Skeletal muscle cell (primary cell): ENCODE measurements around the gene PHTF1.
"Not testable (repeated sequence)": the region's sequence is repeated elsewhere in the genome, so short reads cannot be mapped to it uniquely, and the experiment has no call there.

Experiments
- DNase-seq: peaks from one replicate; pipeline ENCODE4 v3.0.0-alpha.2; 2010; ENCODE audit warnings: low read depth
- H3K4me3 ChIP-seq: 2 replicates; pipeline ENCODE4 v1.5.1; 2011; ENCODE audit warnings: low read depth, mild to moderate bottlenecking, control low read depth, low read length, moderate library complexity

Gene PHTF1

DNA sequence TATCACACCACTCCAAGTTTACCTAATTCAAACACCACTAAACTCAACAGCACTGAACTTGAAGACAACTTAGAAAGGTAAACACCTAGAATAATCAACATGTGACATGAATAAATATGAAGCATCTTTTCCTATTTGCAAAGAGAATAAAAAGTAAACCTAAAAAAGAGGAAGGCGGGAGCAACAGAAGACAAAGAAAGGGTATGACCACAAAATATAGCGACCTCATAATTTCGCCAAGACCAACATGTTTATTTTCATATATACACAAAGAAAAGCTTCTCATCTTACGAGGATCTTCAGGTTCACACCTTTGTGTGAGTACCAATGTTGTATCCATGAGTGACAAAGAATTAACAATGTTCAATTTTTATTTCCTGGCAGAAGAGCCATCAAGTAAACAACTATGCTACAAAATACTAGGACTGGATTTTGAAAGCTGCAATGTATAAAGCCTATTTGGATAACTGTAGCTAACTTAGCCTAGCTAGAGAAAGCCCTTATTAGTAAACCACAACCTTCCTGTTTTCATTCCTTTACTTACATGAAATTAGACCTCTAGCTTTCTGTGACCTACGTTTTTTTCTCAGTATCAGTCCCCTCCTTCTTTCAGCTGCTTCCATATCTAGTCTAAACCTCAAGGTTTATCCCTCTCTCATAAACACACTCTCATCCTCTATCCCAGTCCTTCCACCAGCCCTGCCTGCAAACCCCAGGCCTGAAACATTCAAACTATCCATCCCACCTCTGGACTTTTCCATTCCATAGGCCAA lies 21.3 kb upstream of the PHTF1 start:
- DNase-seq = no peak
- H3K4me3 ChIP-seq = no peak overlapping the region

DNA sequence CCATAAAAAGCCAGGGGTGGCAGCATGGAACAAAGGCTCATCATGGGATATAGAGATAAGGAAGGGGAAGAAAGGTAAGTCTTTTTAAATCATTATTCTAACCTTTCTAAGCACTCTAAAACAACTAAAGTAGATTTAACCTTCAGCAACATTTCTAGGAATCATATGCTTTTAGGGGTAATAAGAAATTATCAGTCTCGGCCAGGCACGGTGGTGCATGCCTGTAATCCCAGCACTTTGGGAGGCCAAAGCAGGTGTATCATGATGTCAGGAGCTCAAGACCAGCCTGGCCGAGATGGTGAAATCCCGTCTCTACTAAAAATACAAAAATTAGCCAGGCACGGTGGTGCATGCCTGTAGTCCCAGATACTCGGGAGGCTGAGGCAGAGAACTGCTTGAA lies 20.3 kb upstream of the PHTF1 start:
- H3K4me3 ChIP-seq = no peak overlapping the region
- no peak for DNase-seq

DNA sequence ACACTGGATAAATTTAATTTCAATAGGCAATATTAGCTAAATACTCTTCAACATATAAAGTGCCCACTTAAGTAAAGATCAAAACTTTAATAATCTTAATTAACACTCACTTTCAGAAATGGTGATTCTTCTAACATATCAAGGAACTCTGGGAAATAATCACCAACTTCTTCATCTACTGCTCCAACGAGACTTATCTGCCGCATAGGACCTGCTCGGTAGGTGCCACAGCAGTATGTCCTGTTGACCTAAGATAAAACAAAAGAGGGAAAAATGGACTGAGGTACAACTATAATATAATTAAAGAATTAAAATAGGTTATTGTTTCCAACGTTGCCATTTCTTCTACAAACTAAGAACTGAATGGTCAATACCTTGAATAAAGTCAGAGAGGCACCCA lies 18.3 kb upstream of the PHTF1 start:
- no peak for DNase-seq
- H3K4me3 ChIP-seq = no peak overlapping the region

DNA sequence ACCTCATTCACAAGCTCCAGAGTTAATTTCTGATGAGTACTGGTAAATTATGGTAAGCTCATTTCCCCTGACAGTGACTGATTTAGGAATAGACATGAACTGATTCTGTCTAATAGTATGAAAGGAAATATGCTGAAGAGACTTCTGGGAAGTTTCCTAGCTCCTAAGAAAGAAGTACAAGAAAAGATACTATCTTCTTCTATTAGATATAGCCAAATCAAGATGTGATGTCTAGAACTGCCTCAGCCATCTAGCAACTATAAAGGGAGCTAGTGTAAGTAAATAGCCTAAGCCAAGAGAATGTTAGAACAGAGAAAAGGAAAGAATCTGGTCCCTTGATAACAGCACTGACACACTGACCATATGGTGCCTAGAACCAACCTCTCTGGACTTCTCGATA lies 10.7 kb upstream of the PHTF1 start:
- no peak overlapping the region for H3K4me3 ChIP-seq
- no peak for DNase-seq

DNA sequence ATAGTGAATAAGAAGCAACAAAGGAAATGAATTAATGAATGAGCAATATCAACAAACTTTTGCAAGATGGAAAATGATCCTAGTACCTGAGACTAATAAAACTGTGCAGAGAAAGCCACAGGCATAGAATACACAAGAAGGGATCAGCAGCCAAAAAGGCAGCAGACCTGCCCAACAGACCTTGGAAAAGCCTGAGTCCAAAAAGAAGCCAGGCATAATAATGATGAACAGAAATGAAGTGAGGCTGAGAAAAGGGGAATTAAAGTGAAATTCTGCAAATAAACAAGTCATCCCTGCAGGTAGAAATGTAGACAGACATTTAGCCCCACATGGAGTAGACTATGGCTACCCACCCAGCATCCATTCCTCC lies 10.3 kb upstream of the PHTF1 start:
- no peak overlapping the region for H3K4me3 ChIP-seq

DNA sequence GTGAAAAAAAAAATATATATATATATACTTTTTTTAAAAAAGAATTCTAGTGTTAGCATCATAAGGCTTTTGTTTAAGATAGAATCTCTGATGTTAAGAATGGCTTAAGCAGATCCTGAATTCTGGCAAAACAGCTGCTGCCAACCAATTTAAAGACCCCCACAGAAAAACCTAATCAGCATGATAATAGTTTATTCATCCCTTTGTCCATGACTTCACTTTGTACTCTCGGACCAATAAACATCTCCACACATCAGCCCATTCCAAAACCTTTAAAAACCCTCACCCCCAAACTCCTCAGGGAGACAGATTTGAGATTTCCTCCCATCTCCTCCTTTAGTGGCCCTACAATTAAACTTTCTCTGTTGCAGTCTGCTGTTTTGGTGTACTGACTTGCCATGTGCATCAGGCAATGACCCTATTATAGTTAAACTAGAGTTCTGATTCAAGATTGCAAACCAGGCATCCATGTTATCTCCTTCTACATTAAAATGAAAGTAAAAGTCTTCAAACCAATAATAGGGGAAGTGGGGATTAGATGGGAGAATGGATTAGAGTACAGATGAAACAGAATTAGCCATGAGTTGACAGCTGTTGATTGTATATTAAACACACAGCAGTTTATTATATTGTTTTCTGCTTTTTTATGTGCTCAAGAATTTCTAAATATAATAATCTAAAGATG lies 9.8 kb upstream of the PHTF1 start:
- H3K4me3 ChIP-seq = no peak overlapping the region
- DNase-seq = no peak

More for the DNA sequence above, 10.3 kb upstream of the PHTF1 start:
- DNase-seq = no peak

DNA sequence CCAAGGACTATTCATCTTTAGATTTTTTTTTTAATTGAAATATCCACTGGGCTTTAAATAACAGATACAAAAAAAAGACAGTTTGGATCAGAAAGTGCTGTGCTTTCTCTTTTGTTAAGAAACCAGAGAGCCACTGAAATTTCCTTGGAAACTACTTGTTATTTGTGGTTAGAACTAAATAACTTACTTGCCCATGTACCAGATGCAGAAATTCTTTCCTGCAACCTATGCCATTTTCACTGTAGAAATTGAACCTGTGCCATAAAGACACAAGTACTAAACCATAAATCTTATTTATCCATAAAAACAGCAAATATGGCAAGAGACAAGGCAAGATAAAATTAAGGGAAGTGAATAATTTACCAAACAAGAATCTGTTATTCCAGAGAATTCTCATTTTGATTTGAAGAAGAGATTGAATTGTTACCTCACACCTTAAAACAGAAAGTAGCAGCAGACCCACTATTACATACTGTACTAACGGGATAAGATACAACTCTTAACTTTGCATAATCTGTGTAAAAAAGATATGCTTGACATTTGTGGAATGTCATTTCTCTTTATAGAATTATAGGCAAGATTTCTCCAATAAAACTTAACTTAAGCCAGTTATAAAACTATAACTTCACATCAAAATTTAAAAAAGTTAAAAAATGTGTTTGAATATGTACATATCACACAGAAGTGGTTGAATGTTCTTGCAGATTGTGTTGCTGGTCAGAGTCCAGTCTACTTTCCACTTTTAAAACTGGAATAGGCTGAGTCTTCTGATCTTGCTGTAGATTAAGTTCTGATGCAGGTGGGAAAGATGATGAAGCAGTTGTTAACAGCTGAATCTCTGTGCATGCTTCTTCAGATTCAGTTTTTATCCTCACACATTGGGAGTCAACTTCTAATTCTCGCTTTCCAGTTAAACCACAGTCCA lies 6.3 kb upstream of the PHTF1 start:
- no peak for DNase-seq
- no peak overlapping the region for H3K4me3 ChIP-seq

DNA sequence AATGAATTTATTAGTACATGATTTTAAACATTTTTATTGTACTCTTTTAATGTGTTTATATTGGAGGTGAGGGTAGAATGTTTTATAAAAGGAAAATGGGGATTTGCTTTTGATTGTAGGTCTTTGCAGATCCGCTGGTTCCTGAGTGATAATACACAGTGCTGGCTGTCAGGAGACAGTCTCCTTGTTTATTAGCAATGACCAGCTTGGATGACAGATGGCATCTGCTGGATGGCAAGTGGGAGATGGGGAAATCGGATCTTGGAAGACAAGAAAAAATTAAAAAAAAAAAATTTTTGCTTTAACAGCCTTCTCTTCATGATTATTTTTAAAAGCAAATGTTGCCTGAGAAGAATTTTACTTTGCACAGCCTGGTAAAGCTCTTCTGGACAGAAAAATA lies 4.4 kb upstream of the PHTF1 start:
- DNase-seq = no peak
- no peak overlapping the region for H3K4me3 ChIP-seq

DNA sequence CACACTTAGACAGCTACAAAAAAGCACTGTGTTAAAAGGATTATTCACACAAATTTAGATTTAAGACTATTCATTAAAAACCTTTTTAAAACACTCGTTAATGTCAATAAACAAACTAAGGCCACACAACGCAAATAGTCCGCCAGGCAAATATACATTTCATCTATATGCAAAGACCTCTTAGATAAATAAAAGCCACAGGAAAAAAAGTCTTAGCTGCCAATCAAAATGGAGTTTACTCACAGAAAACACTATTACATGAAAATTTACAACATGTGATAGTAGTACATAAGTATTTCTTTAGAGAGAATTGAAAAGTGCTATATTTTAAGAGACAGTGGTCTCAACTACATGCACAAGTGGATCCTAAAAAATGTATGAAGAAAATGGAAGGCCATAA lies 2.7 kb upstream of the PHTF1 start:
- no peak for DNase-seq
- no peak overlapping the region for H3K4me3 ChIP-seq

DNA sequence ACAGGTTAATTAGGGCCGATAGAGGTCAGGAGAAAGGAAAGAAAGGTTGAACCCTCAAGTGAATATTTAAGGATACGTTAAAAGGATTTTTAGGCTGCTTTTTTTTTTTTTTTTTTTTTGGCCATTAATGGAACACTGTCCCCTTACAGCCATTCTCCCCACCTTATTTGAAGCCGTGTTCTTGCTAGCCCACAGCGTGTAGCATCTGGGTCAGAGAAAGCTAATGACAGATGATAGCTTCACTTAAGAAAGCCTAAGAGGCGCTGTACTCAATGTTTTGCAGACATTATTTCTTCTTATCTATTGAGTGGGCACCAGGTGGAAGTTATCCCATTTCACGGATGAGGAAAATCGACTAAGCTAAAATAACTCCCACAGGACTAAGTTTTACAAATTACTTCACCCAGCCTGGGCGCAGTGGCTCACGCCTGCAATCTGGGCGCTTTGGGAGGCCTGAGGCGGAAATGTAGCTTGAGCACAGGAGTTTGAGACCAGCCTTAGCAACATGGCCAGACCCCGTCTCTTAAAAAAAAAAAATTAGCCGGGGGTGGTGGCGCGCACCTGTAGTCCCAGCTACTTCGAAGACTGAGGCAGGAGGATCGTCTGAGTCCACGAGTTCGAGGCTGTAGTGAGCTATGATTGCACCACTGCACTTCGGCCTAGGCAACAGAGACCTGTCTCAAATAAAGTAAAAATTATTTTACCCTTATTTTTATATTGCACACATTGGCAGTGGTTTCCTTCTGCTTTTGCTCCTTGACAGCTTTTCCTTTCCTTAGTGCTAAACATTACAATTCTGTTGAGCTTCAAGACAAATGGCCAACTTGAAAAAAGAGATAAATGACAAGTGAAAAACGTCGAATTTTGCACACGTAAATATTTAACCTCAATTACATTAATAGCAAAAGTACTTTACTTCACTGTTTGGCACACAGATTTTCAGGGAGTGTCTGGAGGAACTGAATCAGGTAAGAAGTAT lies 1.1 kb upstream of the PHTF1 start:
- DNase-seq = no peak

DNA sequence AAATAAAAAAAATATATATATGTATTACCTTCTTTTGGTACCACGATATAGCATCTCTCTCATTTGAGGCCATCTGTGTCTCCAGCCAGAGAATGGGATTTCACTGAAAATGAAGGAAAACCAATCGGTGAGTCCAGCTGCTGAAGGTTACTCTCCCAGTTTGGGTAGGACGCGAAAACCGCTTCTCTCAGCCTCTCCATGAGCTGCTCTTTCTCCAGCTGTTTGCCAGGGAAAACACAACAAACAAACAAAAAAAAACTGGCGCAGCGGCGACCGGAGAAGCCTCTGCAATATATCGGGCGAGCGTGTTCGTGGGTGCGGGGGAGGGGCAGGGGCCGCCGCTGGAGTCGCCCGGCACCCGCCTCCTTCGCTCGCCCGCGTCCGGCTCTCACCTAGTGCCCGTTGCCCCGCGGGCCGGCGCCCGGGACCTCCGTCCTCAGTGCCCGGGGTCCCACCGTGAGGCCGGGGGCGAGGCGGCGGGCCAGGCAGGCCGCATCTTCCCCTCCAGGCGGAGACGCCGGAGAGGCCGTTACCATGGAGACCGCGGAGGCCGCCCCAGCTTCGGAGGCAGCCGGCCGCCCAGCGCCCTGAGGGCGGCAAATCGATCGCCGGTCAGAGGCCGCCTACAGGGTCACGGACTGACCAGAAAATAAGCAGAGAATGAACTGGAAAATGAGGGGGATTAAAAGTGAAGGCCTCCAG lies 504 bp downstream of the PHTF1 start:
- no peak for DNase-seq
- peak overlapping the region; percentile 88 for H3K4me3 ChIP-seq

More for the DNA sequence above, 1.1 kb upstream of the PHTF1 start:
- peak overlapping the region; percentile 88 for H3K4me3 ChIP-seq

DNA sequence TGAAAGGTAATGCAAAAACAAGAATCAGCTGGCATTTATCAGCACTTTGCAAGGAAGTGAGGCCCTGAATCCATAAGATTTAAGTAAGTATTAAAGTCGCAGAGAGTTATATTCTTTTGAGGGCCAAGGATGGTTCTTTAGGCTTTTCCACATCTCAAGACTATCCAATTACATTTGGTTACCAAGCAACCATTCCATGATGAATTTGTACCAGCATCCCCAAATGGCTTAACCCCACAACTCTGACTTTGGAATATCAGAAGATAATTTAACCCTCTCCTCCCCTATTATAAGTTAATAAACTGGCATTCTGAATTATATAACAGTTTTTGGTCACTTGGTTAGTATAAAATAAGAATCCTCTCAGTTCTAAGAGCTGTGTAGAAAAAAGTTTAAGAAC lies 2.8 kb downstream of the PHTF1 start:
- no peak overlapping the region for H3K4me3 ChIP-seq
- no peak for DNase-seq

DNA sequence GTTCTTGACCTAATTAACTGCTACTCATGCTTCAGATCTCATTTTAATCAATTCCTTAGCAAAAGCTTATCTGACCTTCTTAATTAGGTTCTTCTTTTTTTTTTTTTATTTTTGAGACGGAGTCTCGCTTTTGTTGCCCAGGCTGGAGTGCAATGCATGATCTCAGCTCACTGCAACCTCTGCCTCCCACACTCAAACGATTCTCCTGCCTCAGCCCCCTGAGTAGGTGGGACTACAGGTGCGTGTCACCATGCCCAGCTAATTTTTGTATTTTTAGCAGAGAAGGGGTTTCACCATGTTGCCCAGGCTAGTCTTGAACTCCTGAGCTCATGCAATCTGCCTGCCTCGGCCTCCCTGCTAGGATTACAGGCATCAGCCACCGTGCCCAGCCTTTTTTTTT lies 6.0 kb downstream of the PHTF1 start:
- H3K4me3 ChIP-seq, DNase-seq: not testable (repeated sequence)

DNA sequence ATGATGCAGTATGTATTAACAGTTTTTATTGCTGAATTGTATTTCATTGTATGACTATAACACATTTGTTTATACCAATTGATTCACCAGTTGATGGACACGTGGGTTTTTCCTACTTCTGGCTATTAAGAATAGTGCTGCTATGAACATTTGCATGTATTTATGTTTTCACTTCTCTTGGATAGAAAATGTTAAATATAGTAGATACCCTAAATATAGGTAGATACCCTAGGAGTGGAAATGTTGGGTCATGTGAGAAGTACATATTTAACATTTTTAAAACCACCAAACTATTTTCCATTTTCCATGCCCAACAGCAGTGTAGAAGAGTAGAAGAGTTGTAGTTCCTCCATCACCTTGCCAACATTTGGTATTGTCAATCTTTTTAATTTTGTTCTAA lies 7.8 kb downstream of the PHTF1 start:
- H3K4me3 ChIP-seq = no peak overlapping the region
- no peak for DNase-seq

DNA sequence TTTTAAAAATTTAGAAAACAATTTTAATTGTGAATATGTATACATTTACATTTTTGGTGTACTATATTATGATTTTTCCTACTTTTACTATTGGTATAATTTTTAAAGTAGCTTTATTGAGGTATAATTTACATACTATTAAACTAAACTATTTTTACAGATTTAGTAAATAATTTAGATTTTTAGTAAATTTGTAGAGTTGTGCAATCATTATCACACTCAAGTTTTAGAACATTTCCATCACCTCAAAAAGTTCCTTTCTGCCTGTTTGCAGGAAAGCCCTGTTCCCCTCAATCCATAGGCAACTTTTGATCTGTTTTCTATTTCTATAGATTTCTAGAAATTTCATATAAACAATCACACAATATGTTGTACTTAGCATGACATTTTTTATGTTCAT lies 8.2 kb downstream of the PHTF1 start:
- DNase-seq = no peak
- no peak overlapping the region for H3K4me3 ChIP-seq

DNA sequence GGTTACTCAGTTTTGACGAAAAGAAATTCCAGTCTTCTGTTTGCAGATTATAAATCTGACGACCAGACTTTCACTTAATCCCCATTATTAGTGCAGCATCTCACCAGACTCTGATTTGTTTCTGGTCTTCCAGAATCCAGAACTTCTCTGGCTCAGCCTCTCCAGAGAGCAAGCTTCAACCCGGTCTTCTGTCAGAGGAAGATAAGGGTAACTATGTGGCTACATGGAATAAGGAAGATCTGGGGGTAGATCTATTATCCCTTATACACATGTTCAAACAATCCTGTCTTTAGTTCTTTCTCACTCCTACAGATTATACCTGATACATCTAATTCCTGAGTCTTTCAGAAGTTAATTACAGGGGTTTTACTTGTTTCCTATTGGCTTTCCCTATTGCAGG lies 9.9 kb downstream of the PHTF1 start:
- DNase-seq = no peak
- no peak overlapping the region for H3K4me3 ChIP-seq

DNA sequence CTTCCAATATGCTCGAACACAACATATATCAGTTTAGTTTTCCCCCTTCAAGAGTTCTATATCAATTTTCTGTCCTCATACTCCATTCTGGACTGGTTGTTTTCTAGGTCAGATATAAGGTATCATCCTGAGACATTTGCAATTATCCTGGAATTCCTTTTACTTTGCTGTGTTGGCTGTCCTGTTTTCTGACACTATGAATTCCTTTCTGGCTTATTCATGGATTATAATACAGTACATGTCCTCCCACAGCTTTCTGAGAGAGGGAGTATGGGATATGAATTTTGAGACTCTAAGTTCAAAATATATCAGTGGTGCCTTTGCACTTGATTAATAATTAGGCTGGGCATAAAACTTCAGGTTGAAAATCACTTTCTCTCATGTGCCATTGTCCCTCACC lies 11.9 kb downstream of the PHTF1 start:
- no peak for DNase-seq
- H3K4me3 ChIP-seq = no peak overlapping the region

DNA sequence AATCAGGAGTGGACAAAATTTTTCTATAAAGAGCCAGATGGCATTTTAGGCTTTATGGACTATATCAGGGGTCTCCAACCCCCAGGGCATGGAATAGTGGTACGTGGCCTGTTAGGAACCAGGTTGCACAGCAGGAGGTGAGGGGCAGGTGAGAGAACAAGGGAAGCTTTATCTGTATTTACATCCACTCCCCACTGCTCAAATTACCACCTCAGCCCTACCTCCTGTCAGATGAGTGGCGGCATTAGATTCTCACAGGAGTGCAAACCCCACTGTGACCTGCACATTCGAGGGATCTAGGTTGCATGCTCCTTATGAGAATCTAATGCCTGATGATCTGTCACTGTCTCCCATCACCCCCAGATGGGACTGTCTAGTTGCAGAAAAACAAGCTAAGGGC lies 13.9 kb downstream of the PHTF1 start:
- DNase-seq = no peak
- H3K4me3 ChIP-seq = no peak overlapping the region

DNA sequence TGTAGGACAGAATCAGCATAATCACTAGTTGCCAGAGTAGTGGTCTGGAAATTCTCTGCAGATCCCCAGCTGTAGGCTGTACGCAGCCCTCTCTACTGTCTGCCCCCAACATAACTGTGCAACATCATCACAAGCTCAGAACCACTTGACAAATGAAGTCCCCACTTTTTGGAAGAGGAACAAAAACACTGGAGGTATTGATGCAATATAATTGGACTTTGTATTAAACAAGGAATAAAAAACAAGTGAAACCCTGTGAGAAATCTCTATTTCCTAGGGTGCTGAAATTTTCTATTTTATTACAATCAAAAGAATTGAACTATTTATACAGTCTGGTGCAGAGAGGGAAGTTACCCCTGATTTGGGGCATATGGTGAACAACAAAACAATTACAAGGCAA lies 15.2 kb downstream of the PHTF1 start:
- no peak for DNase-seq
- no peak overlapping the region for H3K4me3 ChIP-seq
